Measurements from ENCODE around the gene RBBP8NL. TPM values are rescaled to one million over a fixed set of nuclear protein-coding genes. Genes with fewer than 3 reads are reported as not detected.

The RBBP8NL gene
- total and polyA plus RNA-seq, 5 experiments from 2014 or later = not detected

- no peaks in the 10 kb centered on the region for H3K36me3 Mint-ChIP-seq
- H3K4me3 Mint-ChIP-seq = no peak overlapping the region
- no peak for DNase-seq
- H3K27ac Mint-ChIP-seq = peak overlapping the region in 1 of 10 donors; percentile 34
- H3K4me1 Mint-ChIP-seq = peaks cover 6 to 18% (median 15%) of the 10 kb centered on the region in 4 donors
- peaks cover 0 to 4% (median 0%) of the 10 kb centered on the region in 5 donors for H3K27me3 Mint-ChIP-seq
- no peak for ATAC-seq
- POLR2A ChIA-PET = interaction anchor here (0.5 kb wide), 1 partner anchor 1352 kb away, joined by 5 read pairs; no protein-coding TSS in a partner anchor
- no peaks in the 10 kb centered on the region for H3K9me3 Mint-ChIP-seq
These were observed 15.7 kb downstream of the RBBP8NL start for GRCh38 chr20:62411479-62412193.

GRCh38 chr20:62410746-62411478 lies 16.4 kb downstream of the RBBP8NL start:
- Mint-ChIP-seq H3K4me3 (peak overlapping the region in 1 of 10 donors; percentile 25), H3K27ac (no peak overlapping the region), H3K27me3 (peaks cover 0 to 4% (median 0%) of the 10 kb centered on the region in 5 donors), H3K36me3 (no peaks in the 10 kb centered on the region), H3K4me1 (peaks cover 9 to 24% (median 20%) of the 10 kb centered on the region in 4 donors), H3K9me3 (no peaks in the 10 kb centered on the region)
- DNase-seq (no peak), ATAC-seq (no peak)
- POLR2A ChIA-PET = interaction anchor here (1.4 kb wide), 1 partner anchor 384 kb away, joined by 3 read pairs; no protein-coding TSS in a partner anchor

GRCh38 chr20:62409931-62410745 lies 17.2 kb downstream of the RBBP8NL start:
- POLR2A ChIA-PET = interaction anchor here (0.6 to 1.4 kb wide), 2 partner anchors 111 to 384 kb away, joined by 3 to 9 read pairs; no protein-coding TSS in a partner anchor
- ATAC-seq = peak in 1 of 2 donors; percentile 13
- peak overlapping the region in 3 of 10 donors; percentile 8 to 53 (median 32) for H3K27ac Mint-ChIP-seq

GRCh38 chr20:62409086-62409853 lies 18.1 kb downstream of the RBBP8NL start:
- Mint-ChIP-seq H3K36me3 (no peaks in the 10 kb centered on the region), H3K4me3 (peak overlapping the region in 8 of 10 donors; percentile 18 to 68 (median 52)), H3K27me3 (peaks cover 0 to 4% (median 0%) of the 10 kb centered on the region in 5 donors), H3K9me3 (no peaks in the 10 kb centered on the region), H3K4me1 (peaks cover 13 to 35% (median 30%) of the 10 kb centered on the region in 4 donors), H3K27ac (peak overlapping the region in 3 of 10 donors; percentile 8 to 63 (median 31))
- ATAC-seq (no peak), DNase-seq (no peak)
- POLR2A ChIA-PET = interaction anchor here (0.6 to 1.4 kb wide), 2 partner anchors 110 to 385 kb away, joined by 3 to 9 read pairs; no protein-coding TSS in a partner anchor

More at GRCh38 chr20:62409931-62410745, 17.2 kb downstream of the RBBP8NL start:
- no peaks in the 10 kb centered on the region for H3K9me3 Mint-ChIP-seq
- H3K36me3 Mint-ChIP-seq = no peaks in the 10 kb centered on the region
- H3K27me3 Mint-ChIP-seq = peaks cover 0 to 4% (median 0%) of the 10 kb centered on the region in 5 donors
- DNase-seq = peak in 8 of 10 donors; percentile 11 to 38 (median 24)
- H3K4me1 Mint-ChIP-seq = peaks cover 11 to 32% (median 27%) of the 10 kb centered on the region in 4 donors
- peak overlapping the region in 5 of 10 donors; percentile 18 to 47 (median 25) for H3K4me3 Mint-ChIP-seq

- ATAC-seq (no peak), DNase-seq (no peak)
- H3K36me3 Mint-ChIP-seq = no peaks in the 10 kb centered on the region
- H3K4me3 Mint-ChIP-seq = peak overlapping the region in 4 of 10 donors; percentile 26 to 83 (median 38)
- peaks cover 13 to 37% (median 32%) of the 10 kb centered on the region in 4 donors for H3K4me1 Mint-ChIP-seq
- peaks cover 0 to 4% (median 0%) of the 10 kb centered on the region in 5 donors for H3K27me3 Mint-ChIP-seq
- POLR2A ChIA-PET = no interaction called here
- H3K27ac Mint-ChIP-seq = no peak overlapping the region
- H3K9me3 Mint-ChIP-seq = no peaks in the 10 kb centered on the region
These were observed 18.7 kb downstream of the RBBP8NL start for GRCh38 chr20:62408640-62409039.

GRCh38 chr20:62408055-62408454 lies 19.3 kb downstream of the RBBP8NL start:
- DNase-seq = no peak
- ATAC-seq = no peak
- peaks cover 13 to 38% (median 32%) of the 10 kb centered on the region in 4 donors for H3K4me1 Mint-ChIP-seq
- H3K36me3 Mint-ChIP-seq = no peaks in the 10 kb centered on the region
- peak overlapping the region in 1 of 10 donors; percentile 43 for H3K27ac Mint-ChIP-seq
- peaks cover 0 to 4% (median 0%) of the 10 kb centered on the region in 5 donors for H3K27me3 Mint-ChIP-seq
- no peaks in the 10 kb centered on the region for H3K9me3 Mint-ChIP-seq
- POLR2A ChIA-PET = interaction anchor here (1.1 kb wide), 1 partner anchor 102 kb away, joined by 3 read pairs; no protein-coding TSS in a partner anchor
- peak overlapping the region; percentile 26 to 88 (median 73) for H3K4me3 Mint-ChIP-seq

GRCh38 chr20:62407221-62407992 lies 19.9 kb downstream of the RBBP8NL start, which contains the start of gene CABLES2:
CABLES2 (minus strand) TSS chr20:62407285; CDS start chr20:62407276, 9 bp downstream.
- no peaks in the 10 kb centered on the region for H3K36me3 Mint-ChIP-seq
- H3K9me3 Mint-ChIP-seq = no peaks in the 10 kb centered on the region
- H3K4me3 Mint-ChIP-seq = peak within 1 kb of the TSS; percentile 72 to 88 (median 80)
- H3K27me3 Mint-ChIP-seq = peaks cover 0 to 4% (median 0%) of the 10 kb centered on the region in 5 donors
- POLR2A ChIA-PET = interaction anchor here (0.7 to 1.1 kb wide), 2 partner anchors 21 to 101 kb away, joined by 3 to 6 read pairs; partner anchors contain the start of gene RPS21
- peak within 1 kb of the TSS in 8 of 10 donors; percentile 56 to 79 (median 74) for H3K27ac Mint-ChIP-seq
- DNase-seq (peak; percentile 84 to 94 (median 89)), ATAC-seq (peak; percentile 92 to 97)
- H3K4me1 Mint-ChIP-seq = peaks cover 13 to 38% (median 32%) of the 10 kb centered on the region in 4 donors

- DNase-seq = peak in 1 of 10 donors; percentile 28
- H3K27me3 Mint-ChIP-seq = peaks cover 0 to 4% (median 0%) of the 10 kb centered on the region in 5 donors
- H3K4me3 Mint-ChIP-seq = peak overlapping the region; percentile 68 to 84 (median 76)
- H3K9me3 Mint-ChIP-seq = no peaks in the 10 kb centered on the region
- H3K4me1 Mint-ChIP-seq = peaks cover 13 to 38% (median 32%) of the 10 kb centered on the region in 4 donors
- peak in 1 of 2 donors; percentile 1 for ATAC-seq
- POLR2A ChIA-PET = no interaction called here
- H3K36me3 Mint-ChIP-seq = no peaks in the 10 kb centered on the region
- peak overlapping the region in 3 of 10 donors; percentile 64 to 75 (median 75) for H3K27ac Mint-ChIP-seq
These were observed 20.6 kb downstream of the RBBP8NL start for GRCh38 chr20:62406635-62407176.

GRCh38 chr20:62405981-62406513 lies 21.3 kb downstream of the RBBP8NL start:
- POLR2A ChIA-PET = interaction anchor here (1.4 kb wide), 1 partner anchor 19 kb away, joined by 3 read pairs; the partner anchor contains the start of gene RPS21
- Mint-ChIP-seq H3K4me3 (peak overlapping the region; percentile 68 to 84 (median 76)), H3K4me1 (peaks cover 14 to 38% (median 32%) of the 10 kb centered on the region in 4 donors), H3K36me3 (no peaks in the 10 kb centered on the region), H3K9me3 (no peaks in the 10 kb centered on the region), H3K27ac (peak overlapping the region in 7 of 10 donors; percentile 56 to 68 (median 66)), H3K27me3 (peaks cover 0 to 4% (median 0%) of the 10 kb centered on the region in 5 donors)
- DNase-seq = no peak
- no peak for ATAC-seq
